Measurements from ENCODE around the gene PTPRD. TPM values are rescaled to one million over a fixed set of nuclear protein-coding genes. Genes with fewer than 3 reads are reported as not detected.

PTPRD gene
- total RNA-seq, 4 donors from 2014 or later = 0.72 to 8.0 (median 3.0) TPM

GRCh38 chr9:8963885-8964284, 1648.9 kb downstream of the PTPRD start:
- H3K4me3 ChIP-seq (ENCODE audit: low read depth, poor library complexity, severe bottlenecking) = no peak overlapping the region
- no peak for TF ChIP-seq POLR2A (IDR thresholded peaks at IDR 0.05)
- TF ChIP-seq, protein P1, sequence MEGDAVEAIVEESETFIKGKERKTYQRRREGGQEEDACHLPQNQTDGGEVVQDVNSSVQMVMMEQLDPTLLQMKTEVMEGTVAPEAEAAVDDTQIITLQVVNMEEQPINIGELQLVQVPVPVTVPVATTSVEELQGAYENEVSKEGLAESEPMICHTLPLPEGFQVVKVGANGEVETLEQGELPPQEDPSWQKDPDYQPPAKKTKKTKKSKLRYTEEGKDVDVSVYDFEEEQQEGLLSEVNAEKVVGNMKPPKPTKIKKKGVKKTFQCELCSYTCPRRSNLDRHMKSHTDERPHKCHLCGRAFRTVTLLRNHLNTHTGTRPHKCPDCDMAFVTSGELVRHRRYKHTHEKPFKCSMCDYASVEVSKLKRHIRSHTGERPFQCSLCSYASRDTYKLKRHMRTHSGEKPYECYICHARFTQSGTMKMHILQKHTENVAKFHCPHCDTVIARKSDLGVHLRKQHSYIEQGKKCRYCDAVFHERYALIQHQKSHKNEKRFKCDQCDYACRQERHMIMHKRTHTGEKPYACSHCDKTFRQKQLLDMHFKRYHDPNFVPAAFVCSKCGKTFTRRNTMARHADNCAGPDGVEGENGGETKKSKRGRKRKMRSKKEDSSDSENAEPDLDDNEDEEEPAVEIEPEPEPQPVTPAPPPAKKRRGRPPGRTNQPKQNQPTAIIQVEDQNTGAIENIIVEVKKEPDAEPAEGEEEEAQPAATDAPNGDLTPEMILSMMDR (IDR thresholded peaks at IDR 0.05) = no peak
- DNase-seq (ENCODE audit: low spot score in 2 of 2) = no peak
- intact Hi-C loops (cut with DNase I; ENCODE audit: low total_unique reads) = no loop called here

- TF ChIP-seq POLR2A (IDR thresholded peaks at IDR 0.05) = no peak
- TF ChIP-seq, protein P1 (IDR thresholded peaks at IDR 0.05) = no peak
- WGBS, 2 donors = 83 to 85% methylated on average over 2 of the region's 2 CpGs
- intact Hi-C loops (cut with DNase I; ENCODE audit: low total_unique reads) = no loop called here
Observed at GRCh38 chr9:8962084-8962483, 1650.7 kb downstream of the PTPRD start.

GRCh38 chr9:8961186-8961851, 1651.5 kb downstream of the PTPRD start:
- WGBS, 2 donors = 42 to 52% methylated on average over 4 of the region's 4 CpGs
- TF ChIP-seq POLR2A (IDR thresholded peaks at IDR 0.05) = no peak
- TF ChIP-seq, protein P1 (IDR thresholded peaks at IDR 0.05) = no peak
- no peak overlapping the region for H3K4me3 ChIP-seq (ENCODE audit: low read depth, poor library complexity, severe bottlenecking)
- peak in 1 of 2 donors; percentile 14 for DNase-seq (ENCODE audit: low spot score in 2 of 2)
- intact Hi-C loops (cut with DNase I; ENCODE audit: low total_unique reads) = no loop called here

More at GRCh38 chr9:8962084-8962483, 1650.7 kb downstream of the PTPRD start:
- no peak overlapping the region for H3K4me3 ChIP-seq (ENCODE audit: low read depth, poor library complexity, severe bottlenecking)
- DNase-seq (ENCODE audit: low spot score in 2 of 2) = no peak

GRCh38 chr9:8960254-8960653, 1652.5 kb downstream of the PTPRD start:
- TF ChIP-seq POLR2A (IDR thresholded peaks at IDR 0.05) = no peak
- TF ChIP-seq, protein P1 (IDR thresholded peaks at IDR 0.05) = no peak
- DNase-seq (ENCODE audit: low spot score in 2 of 2) = no peak
- intact Hi-C loops (cut with DNase I; ENCODE audit: low total_unique reads) = no loop called here
- WGBS, 2 donors = 85 to 86% methylated on average over 3 of the region's 3 CpGs
- no peak overlapping the region for H3K4me3 ChIP-seq (ENCODE audit: low read depth, poor library complexity, severe bottlenecking)

GRCh38 chr9:8958358-8958757, 1654.4 kb downstream of the PTPRD start:
- H3K4me3 ChIP-seq (ENCODE audit: low read depth, poor library complexity, severe bottlenecking) = no peak overlapping the region
- 44 to 51% methylated on average over 2 of the region's 2 CpGs for WGBS, 2 donors
- no peak for DNase-seq (ENCODE audit: low spot score in 2 of 2)
- intact Hi-C loops (cut with DNase I; ENCODE audit: low total_unique reads) = no loop called here
- no peak for TF ChIP-seq POLR2A (IDR thresholded peaks at IDR 0.05)
- TF ChIP-seq, protein P1 (IDR thresholded peaks at IDR 0.05) = no peak

DNA sequence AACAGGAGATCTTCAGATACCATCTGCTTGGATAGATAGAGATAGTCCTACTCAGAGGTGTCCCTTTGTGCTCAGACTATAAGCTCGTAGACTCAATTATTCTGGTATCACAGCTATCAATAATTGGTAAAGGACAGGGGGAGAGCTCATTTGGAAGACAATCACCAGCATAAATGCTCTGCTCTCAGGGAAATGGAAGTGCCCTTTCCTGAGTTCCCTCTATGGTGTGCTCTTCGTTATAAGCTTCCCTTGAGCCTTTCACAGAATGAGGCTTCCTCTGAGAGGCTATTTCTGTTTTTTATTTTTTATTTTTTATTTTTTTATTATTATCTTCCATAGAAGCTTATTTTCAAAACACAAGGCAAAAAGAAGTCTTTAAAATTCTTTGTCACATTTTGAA, 1657.5 kb downstream of the PTPRD start:
- no peak for TF ChIP-seq POLR2A (IDR thresholded peaks at IDR 0.05)
- TF ChIP-seq, protein P1 (IDR thresholded peaks at IDR 0.05) = no peak
- WGBS, 2 donors = 72 to 83% methylated on average over 2 of the region's 2 CpGs
- no peak overlapping the region for H3K4me3 ChIP-seq (ENCODE audit: low read depth, poor library complexity, severe bottlenecking)
- intact Hi-C loops (cut with DNase I; ENCODE audit: low total_unique reads) = no loop called here
- no peak for DNase-seq (ENCODE audit: low spot score in 2 of 2)
